Stimulated activated effector memory CD8-positive, alpha-beta T cell treated with anti-CD3 and anti-CD28 coated beads, Interleukin-12 subunit alpha, Interleukin-12 subunit beta, amount 100 ng/mL, for 72 hours (primary cell): ENCODE results near the gene PERCC1.
"Not testable (repeated sequence)": the region's sequence is repeated elsewhere in the genome, so short reads cannot be mapped to it uniquely, and the experiment has no call there.

Source experiments
- ATAC-seq: fragments of 150-1000 bp; cut with Tn5 transposase; 2 replicates; pipeline ENCODE4 v1.10.0; 2021
- DNase-seq, 2 donors: peaks; one replicate each; pipeline ENCODE4 v3.0.0; 2021 to 2022; ENCODE audit warnings: low spot score in 2 of 2
- H3K27ac Mint-ChIP-seq: one replicate; pipeline ENCODE4 v1.8.0; 2022; ENCODE audit warnings: mild to moderate bottlenecking, mixed read lengths
- H3K36me3 Mint-ChIP-seq: one replicate; pipeline ENCODE4 v1.8.0; 2022; ENCODE audit warnings: mild to moderate bottlenecking, mixed read lengths
- H3K4me1 Mint-ChIP-seq: one replicate; pipeline ENCODE4 v1.8.0; 2022; ENCODE audit warnings: mixed read lengths
- H3K4me3 Mint-ChIP-seq: one replicate; pipeline ENCODE4 v1.8.0; 2022; ENCODE audit warnings: mild to moderate bottlenecking, mixed read lengths
- H3K9me3 Mint-ChIP-seq: one replicate; pipeline ENCODE4 v1.8.0; 2022; ENCODE audit warnings: mixed read lengths

PERCC1 gene

DNA sequence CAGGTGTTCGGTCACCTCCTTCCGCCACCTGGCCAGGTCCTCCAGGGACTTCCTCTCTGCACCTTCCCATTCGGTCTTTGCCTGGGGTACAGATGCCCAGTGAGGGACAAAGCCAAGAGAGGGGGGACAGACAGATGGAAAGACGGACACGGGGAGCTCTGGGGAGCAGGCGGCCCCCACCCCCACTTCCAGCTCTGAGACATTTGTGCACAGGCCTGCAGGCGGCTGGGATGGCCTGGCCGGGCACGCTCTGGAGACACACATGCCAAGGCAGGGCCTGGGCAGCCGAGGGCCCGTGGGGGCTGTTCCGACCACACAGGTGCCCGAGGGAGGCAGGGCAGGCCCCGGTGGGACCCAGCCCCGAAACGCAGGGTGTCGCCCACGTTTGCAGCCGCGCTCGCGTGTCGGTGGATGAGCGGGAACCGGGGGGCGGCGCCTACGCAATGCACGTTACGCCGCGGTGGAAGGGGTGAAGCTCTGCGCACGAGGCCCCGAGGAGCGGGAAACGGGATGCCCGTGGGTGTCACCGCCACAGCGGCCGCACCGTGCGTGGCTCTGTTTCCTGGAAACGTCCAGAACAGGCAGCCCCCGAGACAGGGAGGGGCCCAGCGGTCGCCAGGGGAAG, 6.0 kb downstream of the PERCC1 start:
- no peak for DNase-seq
- Mint-ChIP-seq H3K4me3 (no peak overlapping the region), H3K4me1 (no peaks in the 10 kb centered on the region), H3K36me3 (peaks cover 6% of the 10 kb centered on the region), H3K9me3 (no peaks in the 10 kb centered on the region), H3K27ac (no peak overlapping the region)
- no peak for ATAC-seq

GRCh38 chr16:1437606-1438005, 6.7 kb downstream of the PERCC1 start:
- no peaks in the 10 kb centered on the region for H3K4me1 Mint-ChIP-seq
- H3K27ac Mint-ChIP-seq, result no peak overlapping the region
- no peak for ATAC-seq
- no peak overlapping the region for H3K4me3 Mint-ChIP-seq
- H3K9me3 Mint-ChIP-seq, result no peaks in the 10 kb centered on the region
- no peak for DNase-seq
- peaks cover 6% of the 10 kb centered on the region for H3K36me3 Mint-ChIP-seq

DNA sequence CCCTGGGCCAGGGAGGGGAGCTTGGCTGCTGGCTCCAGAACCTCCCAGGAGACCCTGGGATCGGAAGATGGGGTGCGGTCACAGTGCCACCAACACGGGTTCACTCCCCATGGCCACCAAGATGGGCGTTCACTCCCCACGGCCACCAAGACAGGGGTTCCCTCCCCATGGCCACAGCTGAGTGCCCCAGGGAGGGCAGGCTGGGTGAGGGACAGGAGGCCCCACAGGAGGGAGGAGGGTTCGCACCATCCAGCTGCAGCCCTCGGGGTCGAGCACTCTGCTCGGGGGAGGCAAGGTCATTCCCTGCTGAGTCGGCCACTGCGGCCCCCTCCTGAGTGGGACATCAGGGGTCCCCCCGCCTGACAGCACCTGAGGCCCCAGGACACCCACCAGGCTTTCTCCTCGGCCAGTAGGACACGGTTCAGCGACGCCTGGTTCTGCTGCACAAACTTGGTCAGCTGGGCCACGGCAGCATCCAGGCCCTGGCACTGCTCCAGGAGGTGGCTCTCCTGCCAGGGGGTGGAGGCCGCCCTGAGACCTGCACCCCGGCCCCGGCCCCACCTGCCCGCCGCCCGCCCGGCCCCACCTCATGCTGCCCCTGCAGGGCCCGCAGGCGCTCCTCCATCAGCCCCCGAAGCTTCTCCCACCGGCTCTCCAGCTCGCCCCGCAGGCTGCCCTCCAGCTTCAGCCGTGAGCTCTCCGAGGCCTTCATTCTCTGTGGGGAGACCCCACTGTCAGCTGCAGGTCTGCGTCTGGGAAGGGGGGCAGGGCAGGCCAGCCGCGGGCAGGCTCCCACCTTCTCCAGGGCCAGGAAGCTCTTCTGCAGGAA, 7.6 kb downstream of the PERCC1 start:
- Mint-ChIP-seq H3K4me1 (no peaks in the 10 kb centered on the region), H3K27ac (no peak overlapping the region), H3K4me3 (no peak overlapping the region), H3K36me3 (peaks cover 6% of the 10 kb centered on the region), H3K9me3 (no peaks in the 10 kb centered on the region)
- ATAC-seq, result no peak
- DNase-seq, result no peak

GRCh38 chr16:1439058-1439698, 8.3 kb downstream of the PERCC1 start:
- H3K4me3 Mint-ChIP-seq, result no peak overlapping the region

DNA sequence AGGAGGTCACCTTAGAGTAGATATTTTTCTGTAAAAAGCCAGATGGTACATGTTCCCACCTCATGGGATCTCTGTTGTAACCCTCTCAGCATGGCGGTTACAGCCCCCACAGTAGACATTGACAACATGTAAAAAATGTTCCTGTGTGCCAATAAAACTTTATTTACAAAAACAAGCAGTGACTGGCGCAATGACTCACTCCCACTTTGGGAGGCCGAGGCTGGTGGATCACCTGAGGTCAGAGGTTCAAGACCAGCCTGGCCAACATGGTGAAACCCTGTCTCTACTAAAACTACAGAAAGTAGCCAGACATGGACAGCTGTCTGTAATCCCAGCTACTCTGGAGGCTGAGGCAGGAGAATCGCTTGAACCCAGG, 8.8 kb downstream of the PERCC1 start:
- not testable (repeated sequence) for H3K9me3 Mint-ChIP-seq, H3K27ac Mint-ChIP-seq, ATAC-seq

More at GRCh38 chr16:1439058-1439698, 8.3 kb downstream of the PERCC1 start:
- H3K27ac Mint-ChIP-seq, result no peak overlapping the region
- no peaks in the 10 kb centered on the region for H3K9me3 Mint-ChIP-seq
- DNase-seq (no peak), ATAC-seq (no peak)
- H3K4me1 Mint-ChIP-seq, result no peaks in the 10 kb centered on the region
- peaks cover 6% of the 10 kb centered on the region for H3K36me3 Mint-ChIP-seq

GRCh38 chr16:1441391-1441829, 10.5 kb downstream of the PERCC1 start:
- H3K36me3 Mint-ChIP-seq, result peaks cover 6% of the 10 kb centered on the region
- no peaks in the 10 kb centered on the region for H3K4me1 Mint-ChIP-seq
- no peaks in the 10 kb centered on the region for H3K9me3 Mint-ChIP-seq
- no peak for ATAC-seq
- no peak overlapping the region for H3K27ac Mint-ChIP-seq
- no peak for DNase-seq
- H3K4me3 Mint-ChIP-seq, result no peak overlapping the region

More for the DNA sequence above, 8.8 kb downstream of the PERCC1 start:
- DNase-seq, H3K36me3 Mint-ChIP-seq, H3K4me3 Mint-ChIP-seq, H3K4me1 Mint-ChIP-seq: not testable (repeated sequence)

DNA sequence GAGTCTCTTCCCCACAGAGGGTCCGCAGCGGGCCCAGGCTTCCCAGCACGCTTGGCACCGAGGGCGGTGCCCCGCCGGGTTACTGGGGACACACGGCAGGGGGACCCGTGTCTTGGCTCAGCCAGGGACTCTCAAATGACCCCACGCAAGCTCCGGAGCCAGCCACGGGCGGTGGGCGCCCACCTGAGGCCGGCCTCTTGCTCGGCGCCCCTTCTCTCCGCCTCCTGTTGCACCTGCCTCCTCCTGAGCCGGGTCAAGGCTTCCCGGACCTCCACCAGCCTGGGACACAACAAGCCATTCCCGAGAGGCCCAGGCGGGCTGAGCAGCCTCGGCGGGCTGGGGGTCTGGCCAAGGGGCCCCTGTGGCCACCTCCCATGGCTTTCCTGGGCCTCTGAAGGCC, 11.8 kb downstream of the PERCC1 start:
- Mint-ChIP-seq H3K4me1 (no peaks in the 10 kb centered on the region), H3K4me3 (no peak overlapping the region), H3K36me3 (peaks cover 6% of the 10 kb centered on the region), H3K27ac (no peak overlapping the region), H3K9me3 (no peaks in the 10 kb centered on the region)
- no peak for DNase-seq
- ATAC-seq, result no peak

DNA sequence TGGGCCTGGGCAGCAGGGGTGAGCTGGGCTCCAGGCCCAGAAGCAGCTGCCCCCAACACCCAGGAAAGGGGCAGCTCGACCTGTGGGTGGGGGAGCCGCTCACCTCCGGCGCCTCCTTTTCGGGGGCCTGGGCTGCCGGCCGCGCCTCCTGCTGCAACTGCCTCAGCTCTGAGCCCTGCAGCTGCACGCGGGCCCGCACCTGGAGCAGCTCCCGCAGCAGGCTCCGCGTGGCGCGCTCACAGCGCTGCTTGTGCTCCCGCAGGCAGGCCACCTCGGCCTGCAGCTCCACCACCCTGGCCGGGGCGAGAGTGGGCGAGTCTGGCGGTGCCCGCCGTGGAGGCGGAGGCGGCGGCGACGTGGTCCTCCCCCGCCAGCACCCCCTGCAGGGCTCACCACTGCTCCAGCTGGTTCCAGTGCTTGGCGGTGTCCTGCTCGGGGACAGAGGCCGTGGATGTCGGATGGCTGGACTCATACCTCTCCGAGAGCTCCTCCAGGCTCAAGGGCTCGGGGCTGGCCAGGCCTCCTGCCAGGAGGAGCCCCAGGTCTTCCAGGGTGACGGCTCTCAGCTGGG, 12.6 kb downstream of the PERCC1 start:
- no peaks in the 10 kb centered on the region for H3K4me1 Mint-ChIP-seq
- H3K27ac Mint-ChIP-seq, result no peak overlapping the region
- peaks cover 6% of the 10 kb centered on the region for H3K36me3 Mint-ChIP-seq
- no peak for ATAC-seq
- no peak for DNase-seq
- H3K4me3 Mint-ChIP-seq, result no peak overlapping the region
- H3K9me3 Mint-ChIP-seq, result no peaks in the 10 kb centered on the region

DNA sequence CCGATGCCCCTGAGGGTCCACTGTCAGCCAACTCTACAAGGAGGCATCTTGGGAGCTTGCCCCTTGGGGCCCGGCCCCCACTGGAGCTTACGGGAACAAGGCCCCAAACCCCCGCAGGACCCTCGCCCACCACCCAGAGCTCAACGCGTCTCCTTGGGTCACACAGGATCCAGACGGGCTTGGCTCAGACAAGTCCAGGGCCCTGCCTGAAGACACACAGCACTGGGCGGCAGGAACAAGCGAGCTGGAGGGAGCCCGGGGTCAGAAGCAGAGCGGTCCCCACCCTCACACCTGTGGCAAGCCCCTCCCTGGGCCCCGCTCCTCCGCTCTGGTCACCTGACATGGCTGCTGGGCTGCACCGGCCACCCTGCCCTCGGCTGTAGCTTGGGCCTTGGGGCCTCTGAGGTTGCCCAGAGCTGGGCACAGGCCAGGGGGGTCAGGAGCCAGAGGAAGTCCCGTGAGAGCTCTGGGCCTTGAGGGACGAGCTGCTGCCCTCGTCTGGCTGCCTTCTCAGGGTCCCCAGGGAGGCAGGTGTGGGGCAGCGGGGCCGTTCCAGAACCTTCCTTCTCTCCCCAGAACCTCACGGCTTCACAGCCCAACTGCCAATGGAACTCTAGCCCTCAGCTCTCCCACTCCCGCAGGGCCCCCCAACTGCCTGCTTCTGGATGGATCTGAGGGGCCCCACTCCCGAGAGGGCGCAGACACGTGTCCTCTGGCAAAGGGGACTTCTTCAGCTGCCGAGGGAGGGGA, 13.3 kb downstream of the PERCC1 start, which contains the start of gene CCDC154:
Gene CCDC154, minus strand, starts transcription at position 577 of the 750 bp plus-strand sequence. Its CDS starts 234 bp downstream, at position 343.
- no peak within 1 kb of the TSS for H3K4me3 Mint-ChIP-seq
- no peaks in the 10 kb centered on the region for H3K4me1 Mint-ChIP-seq
- H3K36me3 Mint-ChIP-seq, result peaks cover 6% of the 10 kb centered on the region
- H3K9me3 Mint-ChIP-seq, result no peaks in the 10 kb centered on the region
- no peak within 1 kb of the TSS for H3K27ac Mint-ChIP-seq
- ATAC-seq (no peak), DNase-seq (no peak)

GRCh38 chr16:1444730-1445517, 14.0 kb downstream of the PERCC1 start:
- ATAC-seq (no peak), DNase-seq (no peak)
- Mint-ChIP-seq H3K27ac (no peak overlapping the region), H3K36me3 (peaks cover 4% of the 10 kb centered on the region), H3K9me3 (no peaks in the 10 kb centered on the region), H3K4me1 (no peaks in the 10 kb centered on the region), H3K4me3 (no peak overlapping the region)

DNA sequence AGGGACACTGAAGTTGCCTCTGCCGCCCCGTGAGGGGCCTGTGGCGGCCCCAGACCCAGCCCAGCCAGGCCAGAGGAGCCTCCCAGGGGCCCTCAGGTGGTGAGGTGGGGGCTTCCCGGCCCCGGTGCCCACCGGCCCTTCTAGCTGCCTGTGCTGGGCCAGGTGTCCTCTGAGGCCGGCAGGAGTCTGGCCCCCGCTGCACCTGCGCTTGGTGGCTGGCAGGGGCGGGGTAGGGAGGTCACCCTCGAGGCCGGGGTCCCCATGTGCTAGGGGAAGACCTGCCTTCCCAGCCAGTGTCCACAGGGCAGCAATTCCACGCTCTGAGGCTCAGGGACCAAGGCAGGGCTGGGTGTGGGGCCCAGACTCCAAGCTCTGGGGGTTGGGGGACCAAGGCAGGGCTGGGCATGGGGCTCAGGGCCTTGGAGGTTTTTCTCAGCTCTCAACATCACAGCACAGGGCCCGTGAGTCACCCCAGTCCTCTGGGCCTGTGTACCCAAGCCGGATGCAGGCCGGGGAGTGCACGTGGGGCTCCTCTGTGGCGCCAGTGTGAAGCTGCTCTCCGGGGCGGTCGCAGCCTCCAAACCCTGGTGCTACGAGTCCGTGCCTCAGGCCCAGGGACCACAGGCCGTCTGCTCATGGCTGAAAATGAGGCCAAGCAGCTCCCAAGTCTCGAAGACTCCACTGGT, 14.8 kb downstream of the PERCC1 start:
- no peaks in the 10 kb centered on the region for H3K4me1 Mint-ChIP-seq
- no peak overlapping the region for H3K4me3 Mint-ChIP-seq
- H3K36me3 Mint-ChIP-seq, result peaks cover 6% of the 10 kb centered on the region
- DNase-seq (no peak), ATAC-seq (no peak)
- H3K27ac Mint-ChIP-seq, result no peak overlapping the region
- no peaks in the 10 kb centered on the region for H3K9me3 Mint-ChIP-seq

DNA sequence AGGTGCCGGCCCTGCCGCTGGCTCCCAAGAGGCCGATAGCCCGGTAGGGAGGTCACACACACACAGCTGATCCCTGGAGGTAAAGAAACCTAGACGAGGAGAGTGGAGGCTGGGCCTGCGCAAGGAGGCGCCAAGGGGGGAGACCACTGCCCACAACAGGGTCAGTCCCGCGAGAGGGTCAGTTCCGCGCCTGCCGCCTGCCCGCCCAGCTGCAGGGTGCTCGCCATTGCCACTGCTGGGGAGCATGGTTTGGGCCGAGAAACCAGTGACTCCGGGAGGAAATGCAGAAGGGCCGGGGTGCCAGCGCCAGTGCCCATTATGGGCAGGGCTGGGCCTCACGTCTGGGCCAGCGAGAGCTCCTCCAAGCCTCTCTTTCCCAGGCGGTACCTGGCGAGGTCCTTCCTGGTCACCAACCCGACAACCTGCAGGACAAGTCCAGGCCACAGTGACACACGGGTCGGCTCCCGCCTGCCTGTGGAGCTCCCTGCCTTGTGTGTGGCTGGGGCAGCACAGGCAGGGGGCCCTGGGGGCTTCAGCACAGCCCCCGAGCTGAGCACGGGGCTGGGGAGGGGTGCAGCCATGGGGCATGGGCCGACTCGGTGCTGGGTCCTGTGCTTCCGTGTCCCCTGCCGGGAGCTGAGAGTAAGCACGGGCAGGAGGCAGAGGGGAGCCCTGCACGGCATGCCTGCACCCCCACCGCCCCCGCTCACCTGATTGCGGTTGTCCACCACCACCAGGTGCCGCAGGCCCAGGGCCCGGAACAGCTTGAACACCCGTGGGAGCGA, 15.6 kb downstream of the PERCC1 start:
- Mint-ChIP-seq H3K9me3 (no peaks in the 10 kb centered on the region), H3K4me3 (no peak overlapping the region), H3K36me3 (peaks cover 6% of the 10 kb centered on the region), H3K27ac (no peak overlapping the region), H3K4me1 (no peaks in the 10 kb centered on the region)
- DNase-seq (no peak), ATAC-seq (no peak)

GRCh38 chr16:1447965-1448364, 17.1 kb downstream of the PERCC1 start:
- no peak for DNase-seq
- H3K4me1 Mint-ChIP-seq, result no peaks in the 10 kb centered on the region
- no peak overlapping the region for H3K4me3 Mint-ChIP-seq
- no peak overlapping the region for H3K27ac Mint-ChIP-seq
- peaks cover 6% of the 10 kb centered on the region for H3K36me3 Mint-ChIP-seq
- no peaks in the 10 kb centered on the region for H3K9me3 Mint-ChIP-seq
- no peak for ATAC-seq
